BLaER1 (cell line): ENCODE data around the gene AXIN1.
A peak's percentile ranks its signal among the peaks of the same experiment; 100 is the strongest.
"Not testable (repeated sequence)": the region's sequence is repeated elsewhere in the genome, so short reads cannot be mapped to it uniquely, and the experiment has no call there.

Experiments
- H3K27ac ChIP-seq: shearing (Covaris generic); formaldehyde crosslinking; 2 replicates; pipeline ENCODE4 v1.8.1; 2022
- H3K27me3 ChIP-seq: shearing (Covaris generic); formaldehyde crosslinking; 2 replicates; pipeline ENCODE4 v1.8.1; 2022
- H3K36me3 ChIP-seq: shearing (Covaris generic); formaldehyde crosslinking; 2 replicates; pipeline ENCODE4 v1.8.1; 2022
- H3K4me1 ChIP-seq: shearing (Covaris generic); formaldehyde crosslinking; 2 replicates; pipeline ENCODE4 v1.8.1; 2022
- H3K4me2 ChIP-seq: shearing (Covaris generic); formaldehyde crosslinking; 2 replicates; pipeline ENCODE4 v1.8.1; 2022
- H3K4me3 ChIP-seq: shearing (Covaris generic); formaldehyde crosslinking; 2 replicates; pipeline ENCODE4 v1.8.1; 2022
- H3K9ac ChIP-seq: shearing (Covaris generic); formaldehyde crosslinking; 2 replicates; pipeline ENCODE4 v1.8.1; 2022
- H3K9me3 ChIP-seq: shearing (Covaris generic); formaldehyde crosslinking; 2 replicates; pipeline ENCODE4 v1.8.1; 2022
- H4K20me1 ChIP-seq: shearing (Covaris generic); formaldehyde crosslinking; 2 replicates; pipeline ENCODE4 v1.8.1; 2022
- Cebpa-rat ChIP-seq: shearing (Covaris generic); IDR thresholded peaks from 2 replicates; pipeline ENCODE4 v1.8.1; 2022

Gene AXIN1

GRCh38 chr16:336269-336668 is 16.3 kb downstream of the AXIN1 start:
- TF ChIP-seq Cebpa-rat = no peak
- H4K20me1 ChIP-seq = peaks cover 100% of the 10 kb centered on the region
- peak overlapping the region; percentile 19; the same call in 1 of the 2 replicates for H3K4me2 ChIP-seq
- no peaks in the 10 kb centered on the region for H3K9me3 ChIP-seq
- peaks cover 51% of the 10 kb centered on the region for H3K4me1 ChIP-seq
- H3K27me3 ChIP-seq = no peaks in the 10 kb centered on the region
- no peak overlapping the region for H3K4me3 ChIP-seq
- peaks cover 23% of the 10 kb centered on the region for H3K36me3 ChIP-seq
- H3K27ac ChIP-seq = no peak overlapping the region
- no peak overlapping the region for H3K9ac ChIP-seq

GRCh38 chr16:334861-335632 is 17.5 kb downstream of the AXIN1 start:
- H3K27ac ChIP-seq, H3K27me3 ChIP-seq, H3K9ac ChIP-seq, H3K4me2 ChIP-seq, H3K4me3 ChIP-seq, H3K9me3 ChIP-seq: not testable (repeated sequence)
- peaks cover 54% of the 10 kb centered on the region for H3K4me1 ChIP-seq
- peaks cover 10% of the 10 kb centered on the region for H3K36me3 ChIP-seq
- H4K20me1 ChIP-seq = peaks cover 100% of the 10 kb centered on the region

GRCh38 chr16:334164-334832 is 18.2 kb downstream of the AXIN1 start:
- not testable (repeated sequence) for H3K9me3 ChIP-seq, H3K9ac ChIP-seq, H3K4me3 ChIP-seq, H3K36me3 ChIP-seq, H3K4me2 ChIP-seq, H3K27ac ChIP-seq, H3K27me3 ChIP-seq
- Histone ChIP-seq H4K20me1 (peaks cover 100% of the 10 kb centered on the region), H3K4me1 (peaks cover 54% of the 10 kb centered on the region)

GRCh38 chr16:333406-334094 is 19.0 kb downstream of the AXIN1 start:
- H4K20me1 ChIP-seq = peaks cover 100% of the 10 kb centered on the region
- no peak overlapping the region for H3K4me3 ChIP-seq
- H3K4me1 ChIP-seq = peaks cover 59% of the 10 kb centered on the region
- H3K9ac ChIP-seq = no peak overlapping the region
- no peak overlapping the region for H3K4me2 ChIP-seq
- peaks cover 9% of the 10 kb centered on the region for H3K36me3 ChIP-seq
- no peak overlapping the region for H3K27ac ChIP-seq
- no peaks in the 10 kb centered on the region for H3K27me3 ChIP-seq
- H3K9me3 ChIP-seq = no peaks in the 10 kb centered on the region
- no peak for TF ChIP-seq Cebpa-rat

GRCh38 chr16:331181-331814 is 21.2 kb downstream of the AXIN1 start:
- H4K20me1 ChIP-seq = peaks cover 100% of the 10 kb centered on the region
- not testable (repeated sequence) for H3K27ac ChIP-seq

GRCh38 chr16:330741-331140 is 21.8 kb downstream of the AXIN1 start:
- Histone ChIP-seq H3K9ac (no peak overlapping the region), H4K20me1 (peaks cover 100% of the 10 kb centered on the region), H3K27ac (no peak overlapping the region), H3K9me3 (no peaks in the 10 kb centered on the region), H3K36me3 (peaks cover under 1% of the 10 kb centered on the region), H3K4me1 (peaks cover 64% of the 10 kb centered on the region), H3K4me3 (no peak overlapping the region), H3K27me3 (no peaks in the 10 kb centered on the region), H3K4me2 (no peak overlapping the region)
- no peak for TF ChIP-seq Cebpa-rat

More at GRCh38 chr16:331181-331814, 21.2 kb downstream of the AXIN1 start:
- not testable (repeated sequence) for H3K4me3 ChIP-seq, H3K9ac ChIP-seq, H3K9me3 ChIP-seq, H3K36me3 ChIP-seq, H3K4me2 ChIP-seq, H3K27me3 ChIP-seq
- peaks cover 62% of the 10 kb centered on the region for H3K4me1 ChIP-seq

GRCh38 chr16:325375-326145 is 27.0 kb downstream of the AXIN1 start:
- no peak for TF ChIP-seq Cebpa-rat
- H3K4me1 ChIP-seq = peaks cover 98% of the 10 kb centered on the region
- H3K36me3 ChIP-seq = peaks cover 18% of the 10 kb centered on the region; the same call in 1 of the 2 replicates
- peak overlapping the region; percentile 98 for H3K4me2 ChIP-seq
- no peaks in the 10 kb centered on the region for H3K27me3 ChIP-seq
- no peaks in the 10 kb centered on the region for H3K9me3 ChIP-seq
- peak overlapping the region; percentile 52 for H3K27ac ChIP-seq
- H3K9ac ChIP-seq = peak overlapping the region; percentile 67; the same call in 1 of the 2 replicates
- peak overlapping the region; percentile 61 for H3K4me3 ChIP-seq
- peaks cover 100% of the 10 kb centered on the region for H4K20me1 ChIP-seq

- TF ChIP-seq Cebpa-rat = no peak
- peak overlapping the region; percentile 61 for H3K4me3 ChIP-seq
- H3K4me2 ChIP-seq = peak overlapping the region; percentile 98
- peak overlapping the region; percentile 67 for H3K9ac ChIP-seq
- peak overlapping the region; percentile 52 for H3K27ac ChIP-seq
- no peaks in the 10 kb centered on the region for H3K27me3 ChIP-seq
- H3K4me1 ChIP-seq = peaks cover 98% of the 10 kb centered on the region
- peaks cover 18% of the 10 kb centered on the region; the same call in 1 of the 2 replicates for H3K36me3 ChIP-seq
- peaks cover 98% of the 10 kb centered on the region for H4K20me1 ChIP-seq
- no peaks in the 10 kb centered on the region for H3K9me3 ChIP-seq
Measured at GRCh38 chr16:324451-325334, 27.8 kb downstream of the AXIN1 start.
